D341Med (cell line): ENCODE results near the gene SLC39A12.

Source experiments
- DNase-seq: peaks from one replicate; pipeline ENCODE4 v3.0.0; 2012; ENCODE audit warnings: low spot score

Gene SLC39A12

GRCh38 chr10:17963431-17963830, 11.7 kb downstream of the SLC39A12 start:
- DNase-seq: no peak

GRCh38 chr10:17965649-17966235, 14.0 kb downstream of the SLC39A12 start:
- DNase-seq: no peak

- DNase-seq: no peak
Observed at GRCh38 chr10:17974505-17974904, 22.8 kb downstream of the SLC39A12 start.

- DNase-seq: no peak
Observed at GRCh38 chr10:17980846-17981565, 29.3 kb downstream of the SLC39A12 start.

- DNase-seq: no peak
Observed at GRCh38 chr10:17981766-17982380, 30.2 kb downstream of the SLC39A12 start.

GRCh38 chr10:17984056-17984455, 32.3 kb downstream of the SLC39A12 start:
- DNase-seq: no peak

- DNase-seq: no peak
Observed at GRCh38 chr10:17984563-17984962, 32.8 kb downstream of the SLC39A12 start.

- DNase-seq: no peak
Observed at GRCh38 chr10:17989908-17990767, 38.4 kb downstream of the SLC39A12 start.

GRCh38 chr10:17992266-17992665, 40.5 kb downstream of the SLC39A12 start:
- no peak for DNase-seq

- no peak for DNase-seq
Observed at GRCh38 chr10:17993361-17993760, 41.6 kb downstream of the SLC39A12 start.

GRCh38 chr10:18000601-18001000, 48.9 kb downstream of the SLC39A12 start:
- no peak for DNase-seq

GRCh38 chr10:18005445-18005780, 53.7 kb downstream of the SLC39A12 start:
- no peak for DNase-seq

GRCh38 chr10:18005781-18006456, 54.2 kb downstream of the SLC39A12 start:
- DNase-seq: no peak

- DNase-seq: no peak
Observed at GRCh38 chr10:18008986-18009385, 57.3 kb downstream of the SLC39A12 start.

GRCh38 chr10:18010050-18010449, 58.3 kb downstream of the SLC39A12 start:
- no peak for DNase-seq

GRCh38 chr10:18020523-18020922, 68.8 kb downstream of the SLC39A12 start:
- DNase-seq: no peak

- DNase-seq: no peak
Observed at GRCh38 chr10:18021725-18022480, 70.2 kb downstream of the SLC39A12 start.

GRCh38 chr10:18043148-18044006, 91.7 kb downstream of the SLC39A12 start:
- DNase-seq: no peak

- DNase-seq: no peak
Observed at GRCh38 chr10:18044976-18045720, 93.4 kb downstream of the SLC39A12 start.

GRCh38 chr10:18056583-18056982, 104.9 kb downstream of the SLC39A12 start:
- DNase-seq: no peak
